Measurements from ENCODE around the gene CEACAM5. TPM values are rescaled to one million over a fixed set of nuclear protein-coding genes. Genes with fewer than 3 reads are reported as not detected.
"Not testable (repeated sequence)": the region's sequence is repeated elsewhere in the genome, so short reads cannot be mapped to it uniquely, and the experiment has no call there.

The CEACAM5 gene
- total RNA-seq, 1 donor from 2014 or later, result not detected

- intact Hi-C loops (cut with micrococcal nuclease), result no loop called here
These were observed 26.7 kb downstream of the CEACAM5 start for GRCh38 chr19:41735071-41735600.

- intact Hi-C loops (cut with micrococcal nuclease), result no loop called here
These were observed 30.9 kb downstream of the CEACAM5 start for GRCh38 chr19:41739361-41739760.

GRCh38 chr19:41740415-41741243 is 32.2 kb downstream of the CEACAM5 start:
- intact Hi-C loops (cut with micrococcal nuclease), result no loop called here

- intact Hi-C loops (cut with micrococcal nuclease), result no loop called here
These were observed 32.8 kb downstream of the CEACAM5 start for GRCh38 chr19:41741244-41741554.

GRCh38 chr19:41744850-41745249 is 36.4 kb downstream of the CEACAM5 start:
- intact Hi-C loops (cut with micrococcal nuclease), result loop anchor here (5.0 kb wide), 1 partner anchor 103 kb away; no protein-coding TSS in a partner anchor

- intact Hi-C loops (cut with micrococcal nuclease), result loop anchor here (1.0 to 5.0 kb wide), 2 partner anchors 39 to 103 kb away; no protein-coding TSS in a partner anchor
These were observed 37.3 kb downstream of the CEACAM5 start for GRCh38 chr19:41745756-41746155.

GRCh38 chr19:41746593-41747227 is 38.3 kb downstream of the CEACAM5 start:
- intact Hi-C loops (cut with micrococcal nuclease), result loop anchor here (1.0 to 5.0 kb wide), 2 partner anchors 40 to 104 kb away; no protein-coding TSS in a partner anchor

- intact Hi-C loops (cut with micrococcal nuclease), result loop anchor here (5.0 kb wide), 1 partner anchor 106 kb away; no protein-coding TSS in a partner anchor
These were observed 39.6 kb downstream of the CEACAM5 start for GRCh38 chr19:41748012-41748411.

GRCh38 chr19:41750248-41751134 is 42.1 kb downstream of the CEACAM5 start:
- intact Hi-C loops (cut with micrococcal nuclease), result not testable (repeated sequence)

- intact Hi-C loops (cut with micrococcal nuclease), result loop anchor here (1.0 kb wide), 2 partner anchors 32 to 68 kb away; no protein-coding TSS in a partner anchor
These were observed 44.7 kb downstream of the CEACAM5 start for GRCh38 chr19:41753159-41753558.

GRCh38 chr19:41753936-41754529 is 45.6 kb downstream of the CEACAM5 start:
- intact Hi-C loops (cut with micrococcal nuclease), result loop anchor here (1.0 kb wide), 2 partner anchors 31 to 67 kb away; no protein-coding TSS in a partner anchor

GRCh38 chr19:41755328-41755913 is 47.0 kb downstream of the CEACAM5 start, which contains the start of gene CEACAM6:
CEACAM6 (plus strand) TSS chr19:41755530; CDS start chr19:41755639, 109 bp downstream.
- intact Hi-C loops (cut with micrococcal nuclease), result no loop called here

- intact Hi-C loops (cut with micrococcal nuclease), result no loop called here
These were observed 50.4 kb downstream of the CEACAM5 start for GRCh38 chr19:41758846-41759245.

- intact Hi-C loops (cut with micrococcal nuclease), result no loop called here
These were observed 58.7 kb downstream of the CEACAM5 start for GRCh38 chr19:41767115-41767514.

GRCh38 chr19:41768105-41768504 is 59.7 kb downstream of the CEACAM5 start:
- intact Hi-C loops (cut with micrococcal nuclease), result not testable (repeated sequence)

GRCh38 chr19:41769608-41770007 is 61.2 kb downstream of the CEACAM5 start:
- intact Hi-C loops (cut with micrococcal nuclease), result no loop called here

- intact Hi-C loops (cut with micrococcal nuclease), result no loop called here
These were observed 63.0 kb downstream of the CEACAM5 start for GRCh38 chr19:41771410-41771809.

GRCh38 chr19:41774515-41774980 is 66.1 kb downstream of the CEACAM5 start:
- intact Hi-C loops (cut with micrococcal nuclease), result loop anchor here (1.0 kb wide), 1 partner anchor 11 kb away; no protein-coding TSS in a partner anchor

GRCh38 chr19:41776700-41777099 is 68.3 kb downstream of the CEACAM5 start:
- intact Hi-C loops (cut with micrococcal nuclease), result no loop called here

Measured in T-helper 1 cell treated with Interleukin-12 subunit alpha and Interleukin-12 subunit beta and Interleukin-4 antibody, amounts not matched to agents 30 ng/mL and 1 ng/mL, for 36 hours (primary cell).